Naive B cell (primary cell): ENCODE measurements around the gene SEMA5B. TPM values are rescaled to one million over a fixed set of nuclear protein-coding genes. Genes with fewer than 3 reads are reported as not detected.

Experiments
- ATAC-seq, 2 donors: fragments of 150-1000 bp; cut with Tn5 transposase; 2 replicates each; pipeline ENCODE4 v1.10.0; 2021; ENCODE audit warnings: low read depth in 2 of 2, mild to moderate bottlenecking in 2 of 2, moderate library complexity in 2 of 2
- DNase-seq: peaks from one replicate; pipeline ENCODE4 v3.0.0; 2022
- H3K27ac Mint-ChIP-seq, 6 donors: one replicate each; pipeline ENCODE4 v1.8.0; 2020 to 2022; ENCODE audit warnings: mild to moderate bottlenecking in 6 of 6, mixed read lengths in 6 of 6, moderate library complexity in 5 of 6, inconsistent platforms in 2 of 6
- H3K27me3 Mint-ChIP-seq, 3 donors: one replicate each; pipeline ENCODE4 v1.8.0; 2021 to 2022; ENCODE audit warnings: mixed read lengths in 3 of 3, mild to moderate bottlenecking in 1 of 3
- H3K36me3 Mint-ChIP-seq, 2 donors: one replicate each; pipeline ENCODE4 v1.8.0; 2020 to 2022; ENCODE audit warnings: mixed read lengths in 2 of 2, inconsistent platforms in 1 of 2, mild to moderate bottlenecking in 1 of 2
- H3K4me1 Mint-ChIP-seq, 3 donors: one replicate each; pipeline ENCODE4 v1.8.0; 2020 to 2022; ENCODE audit warnings: mixed read lengths in 3 of 3, inconsistent platforms in 1 of 3, mild to moderate bottlenecking in 1 of 3, moderate library complexity in 1 of 3
- H3K4me3 Mint-ChIP-seq, 8 donors: one replicate each; pipeline ENCODE4 v1.8.0; 2020 to 2022; ENCODE audit warnings: mild to moderate bottlenecking in 8 of 8, mixed read lengths in 8 of 8, moderate library complexity in 8 of 8, inconsistent platforms in 2 of 8
- H3K9me3 Mint-ChIP-seq, 7 donors: one replicate each; pipeline ENCODE4 v1.8.0; 2020 to 2022; ENCODE audit warnings: mixed read lengths in 7 of 7, mild to moderate bottlenecking in 5 of 7, inconsistent platforms in 2 of 7, moderate library complexity in 1 of 7
- polyA plus RNA-seq, 6 donors: library from polyadenylated mRNA; unstranded; fragments of 300-500 nt; fragmentation: Illumina TruSeq; gene quantifications; one replicate each; pipeline ENCODE4 v1.2.3, GENCODE V29; 2021; ENCODE audit warnings: low read depth in 6 of 6

The SEMA5B gene
- polyA plus RNA-seq, 6 donors from 2014 or later, result not detected

DNA sequence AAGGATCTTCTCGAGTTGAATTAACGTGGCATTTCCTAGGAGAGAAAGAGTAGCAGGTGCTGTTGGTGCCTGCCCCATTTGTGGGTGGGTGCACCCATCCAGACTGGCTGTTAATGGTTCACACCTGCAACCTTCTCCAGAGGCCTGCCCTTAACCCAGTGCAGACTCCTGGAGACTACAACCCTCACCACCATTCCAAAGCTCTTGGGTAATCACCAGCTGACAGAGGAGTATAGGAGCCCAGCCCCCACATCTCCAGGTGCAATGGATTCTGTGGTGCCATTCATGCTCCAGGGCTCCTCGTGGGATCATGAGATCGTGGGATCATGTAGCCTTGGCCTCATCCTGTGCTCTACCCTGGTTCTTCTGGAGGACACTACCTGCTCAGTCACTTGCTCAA is 60.2 kb downstream of the SEMA5B start:
- Mint-ChIP-seq H3K9me3 (no peaks in the 10 kb centered on the region), H3K4me1 (no peaks in the 10 kb centered on the region), H3K36me3 (no peaks in the 10 kb centered on the region), H3K27me3 (peaks cover 0 to 7% (median 7%) of the 10 kb centered on the region in 3 donors), H3K4me3 (no peak overlapping the region), H3K27ac (no peak overlapping the region)
- ATAC-seq, result no peak
- DNase-seq, result no peak

DNA sequence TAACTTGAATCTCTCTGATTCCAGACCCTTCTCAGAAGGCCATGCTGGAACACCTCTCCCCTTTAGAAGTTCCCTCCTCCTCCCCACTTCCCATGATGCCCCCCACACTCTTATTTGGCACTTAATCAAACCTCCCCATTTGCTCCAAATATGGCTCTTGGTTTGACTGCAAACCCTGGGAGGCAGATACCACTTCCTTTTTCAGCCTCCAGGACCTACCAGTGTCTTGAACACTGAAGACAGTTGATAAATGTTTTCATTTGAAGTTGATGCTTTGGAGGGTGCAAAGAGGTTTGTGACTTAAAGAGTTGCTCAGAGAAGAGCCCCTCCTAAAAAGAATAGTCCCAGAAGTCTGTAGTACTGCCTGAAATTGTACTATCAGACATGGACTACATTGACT is 61.5 kb downstream of the SEMA5B start:
- Mint-ChIP-seq H3K4me3 (peak overlapping the region in 1 of 8 donors; percentile 56), H3K27me3 (peaks cover 0 to 14% (median 13%) of the 10 kb centered on the region in 3 donors), H3K9me3 (no peaks in the 10 kb centered on the region)

DNA sequence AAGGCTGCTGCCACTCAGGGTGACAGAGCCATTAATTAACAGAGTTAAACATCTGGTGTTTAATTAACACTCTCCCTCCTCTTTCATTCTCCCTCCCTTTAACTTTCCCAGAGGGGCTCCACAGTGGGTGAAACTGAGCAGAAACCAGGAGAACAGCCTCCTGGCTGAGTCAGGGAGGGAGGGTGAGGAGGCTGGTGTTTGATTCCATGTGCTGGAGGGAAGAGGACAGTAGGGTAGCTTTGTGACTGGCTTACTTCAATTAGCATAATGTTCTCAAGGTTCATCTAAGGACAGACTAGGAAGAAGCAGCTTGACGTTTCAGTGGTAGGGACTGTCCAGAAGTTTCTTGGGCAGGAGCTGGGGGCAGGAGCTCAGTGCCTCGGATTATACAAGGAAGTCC is 62.8 kb downstream of the SEMA5B start:
- DNase-seq (no peak), ATAC-seq (no peak)
- H3K9me3 Mint-ChIP-seq, result no peaks in the 10 kb centered on the region
- H3K27ac Mint-ChIP-seq, result no peak overlapping the region
- peaks cover 0 to 14% (median 12%) of the 10 kb centered on the region in 3 donors for H3K27me3 Mint-ChIP-seq
- H3K4me1 Mint-ChIP-seq, result no peaks in the 10 kb centered on the region
- H3K4me3 Mint-ChIP-seq, result no peak overlapping the region
- no peaks in the 10 kb centered on the region for H3K36me3 Mint-ChIP-seq

More for the DNA sequence above, 61.5 kb downstream of the SEMA5B start:
- Mint-ChIP-seq H3K27ac (no peak overlapping the region), H3K4me1 (no peaks in the 10 kb centered on the region), H3K36me3 (no peaks in the 10 kb centered on the region)
- DNase-seq, result no peak
- no peak for ATAC-seq

DNA sequence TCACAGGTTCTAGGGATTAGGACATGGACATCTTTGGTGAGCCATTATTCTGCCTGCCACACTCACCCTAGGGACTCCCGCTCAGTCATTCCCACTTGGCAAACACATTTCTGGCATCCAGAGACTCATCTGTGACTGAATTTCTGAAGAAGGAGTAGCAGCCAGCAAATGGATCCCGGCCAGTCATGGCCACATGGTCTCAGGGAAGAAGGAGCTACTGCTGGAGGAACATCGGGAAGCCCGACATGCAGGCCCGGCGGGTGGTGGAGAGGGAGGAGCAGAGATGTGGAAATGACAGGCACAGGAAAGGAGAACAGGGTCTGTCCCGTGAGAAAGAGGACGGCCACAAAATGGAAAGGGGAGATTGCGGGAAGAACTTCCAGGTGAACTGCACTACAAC is 65.4 kb downstream of the SEMA5B start:
- no peak for DNase-seq
- Mint-ChIP-seq H3K4me1 (no peaks in the 10 kb centered on the region), H3K4me3 (no peak overlapping the region), H3K36me3 (no peaks in the 10 kb centered on the region), H3K27ac (no peak overlapping the region), H3K27me3 (peaks cover 6 to 26% (median 8%) of the 10 kb centered on the region in 3 donors), H3K9me3 (no peaks in the 10 kb centered on the region)
- ATAC-seq, result no peak

DNA sequence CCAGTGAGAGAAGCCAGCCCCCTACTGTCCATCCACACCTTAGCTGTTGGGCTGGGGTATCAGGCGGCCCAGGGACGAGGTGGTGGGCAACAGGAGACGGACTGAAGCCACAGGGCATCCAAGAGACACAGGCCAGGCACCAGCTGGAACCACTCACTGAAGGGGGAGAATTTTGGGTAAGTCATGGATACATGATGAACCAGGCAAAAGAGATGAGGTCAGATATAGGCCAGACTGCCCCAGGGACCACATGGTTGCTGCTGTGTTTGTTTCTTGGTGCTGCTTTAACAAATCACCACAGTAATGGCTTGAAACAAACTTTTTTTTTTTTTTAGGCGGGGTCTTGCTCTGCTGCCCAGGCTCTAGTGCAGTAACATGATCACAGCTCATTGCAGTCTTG is 66.4 kb downstream of the SEMA5B start:
- ATAC-seq, result no peak

DNA sequence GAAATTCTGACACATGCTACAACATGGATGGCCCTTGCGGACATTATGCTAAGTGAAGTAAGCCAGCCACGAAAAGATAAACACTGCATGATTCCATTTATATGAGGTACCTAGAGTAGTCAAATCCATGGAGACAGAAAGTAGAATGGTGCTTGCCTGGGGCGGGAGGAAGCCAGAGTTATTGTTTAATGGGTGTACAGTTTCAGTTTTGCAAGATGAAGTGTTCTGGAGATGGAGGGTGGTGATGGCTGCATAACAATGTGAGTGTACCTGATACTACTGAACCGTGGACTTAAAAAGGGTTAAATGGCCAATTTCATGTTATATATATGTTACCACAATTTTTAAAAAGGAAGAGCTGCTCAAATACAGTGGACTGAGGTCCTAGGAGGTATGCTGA is 66.9 kb downstream of the SEMA5B start:
- ATAC-seq (no peak), DNase-seq (no peak)
- H3K27ac Mint-ChIP-seq, result no peak overlapping the region
- H3K36me3 Mint-ChIP-seq, result no peaks in the 10 kb centered on the region
- H3K4me3 Mint-ChIP-seq, result no peak overlapping the region
- H3K27me3 Mint-ChIP-seq, result peaks cover 10 to 40% (median 12%) of the 10 kb centered on the region in 3 donors
- no peaks in the 10 kb centered on the region for H3K9me3 Mint-ChIP-seq
- H3K4me1 Mint-ChIP-seq, result peaks cover 0 to 3% (median 0%) of the 10 kb centered on the region in 3 donors

More for the DNA sequence above, 66.4 kb downstream of the SEMA5B start:
- H3K4me3 Mint-ChIP-seq, result no peak overlapping the region
- no peak overlapping the region for H3K27ac Mint-ChIP-seq
- H3K27me3 Mint-ChIP-seq, result peaks cover 10 to 36% (median 12%) of the 10 kb centered on the region in 3 donors
- H3K9me3 Mint-ChIP-seq, result no peaks in the 10 kb centered on the region
- no peaks in the 10 kb centered on the region for H3K36me3 Mint-ChIP-seq
- no peak for DNase-seq
- peaks cover 0 to 3% (median 0%) of the 10 kb centered on the region in 3 donors for H3K4me1 Mint-ChIP-seq

DNA sequence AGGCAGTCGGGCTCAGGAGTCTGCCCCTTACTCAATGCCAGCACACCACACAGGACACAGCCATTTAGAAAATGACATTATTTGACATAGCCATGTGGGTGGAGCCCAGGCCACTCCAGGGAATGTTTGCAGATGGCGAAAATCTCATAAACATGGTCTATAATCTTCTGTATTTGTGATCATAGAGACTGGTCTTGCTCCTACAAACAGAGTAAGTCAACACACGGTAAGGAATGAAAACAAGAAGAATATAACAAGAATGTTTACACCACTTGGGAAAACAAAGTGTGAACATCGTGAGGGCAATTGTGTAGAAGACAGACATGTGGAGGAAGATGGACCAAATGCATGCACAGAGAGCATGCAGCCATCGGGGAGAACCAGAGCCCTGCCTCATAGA is 68.2 kb downstream of the SEMA5B start:
- Mint-ChIP-seq H3K9me3 (no peaks in the 10 kb centered on the region), H3K4me1 (peaks cover 0 to 3% (median 0%) of the 10 kb centered on the region in 3 donors), H3K27me3 (peaks cover 10 to 38% (median 12%) of the 10 kb centered on the region in 3 donors), H3K36me3 (no peaks in the 10 kb centered on the region), H3K4me3 (no peak overlapping the region), H3K27ac (no peak overlapping the region)
- ATAC-seq (no peak), DNase-seq (no peak)

DNA sequence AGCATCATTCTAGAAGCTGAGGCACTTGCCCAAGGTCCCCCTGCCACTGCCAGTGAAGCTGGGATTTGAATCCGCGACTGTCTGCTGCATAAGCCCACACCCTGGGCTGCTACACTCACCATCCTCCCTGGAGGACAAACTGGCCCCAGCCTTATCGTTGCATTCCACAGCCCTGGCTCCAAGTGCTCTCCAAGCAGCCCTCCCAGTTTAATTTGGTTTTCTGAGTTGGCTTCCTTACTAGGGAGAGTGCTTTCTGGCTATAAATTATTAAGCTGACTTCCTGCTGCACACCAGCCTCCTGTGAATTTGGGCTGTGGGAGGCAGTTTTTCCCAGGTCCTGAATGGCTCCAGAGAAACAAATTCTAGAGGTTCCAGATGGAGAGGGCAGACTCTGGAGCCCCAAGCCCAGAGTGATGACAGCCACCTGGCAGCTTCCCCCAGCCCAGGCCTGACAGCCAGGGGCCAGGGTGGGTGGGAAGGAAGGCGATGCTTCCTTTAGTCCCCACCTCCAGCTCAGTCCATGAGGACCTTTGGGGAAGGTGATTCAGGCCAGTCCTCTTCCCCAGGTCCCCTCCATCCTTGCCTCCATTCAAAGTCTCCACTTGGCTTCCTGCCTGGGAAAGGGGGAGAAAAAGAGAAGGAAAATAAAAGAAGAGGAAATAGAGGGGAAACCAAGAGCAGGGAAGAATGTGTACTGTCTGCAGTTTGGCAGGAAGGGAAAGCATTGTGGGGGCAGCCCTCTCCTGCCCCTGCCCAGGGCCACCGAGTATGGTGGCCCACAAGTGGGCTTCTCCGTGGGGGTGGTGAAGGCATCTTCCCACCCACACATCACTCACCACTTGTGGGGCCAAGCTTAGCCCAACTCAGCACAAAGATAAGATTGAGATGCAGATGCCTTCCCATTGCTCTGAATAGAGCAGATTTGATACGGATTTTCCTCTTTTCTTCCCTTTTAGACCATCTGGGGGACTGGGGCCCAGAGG is 69.6 kb downstream of the SEMA5B start:
- ATAC-seq (no peak), DNase-seq (no peak)
- Mint-ChIP-seq H3K4me3 (no peak overlapping the region), H3K36me3 (no peaks in the 10 kb centered on the region), H3K27ac (no peak overlapping the region), H3K27me3 (peaks cover 10 to 34% (median 12%) of the 10 kb centered on the region in 3 donors), H3K9me3 (no peaks in the 10 kb centered on the region), H3K4me1 (peaks cover 0 to 3% (median 0%) of the 10 kb centered on the region in 3 donors)

DNA sequence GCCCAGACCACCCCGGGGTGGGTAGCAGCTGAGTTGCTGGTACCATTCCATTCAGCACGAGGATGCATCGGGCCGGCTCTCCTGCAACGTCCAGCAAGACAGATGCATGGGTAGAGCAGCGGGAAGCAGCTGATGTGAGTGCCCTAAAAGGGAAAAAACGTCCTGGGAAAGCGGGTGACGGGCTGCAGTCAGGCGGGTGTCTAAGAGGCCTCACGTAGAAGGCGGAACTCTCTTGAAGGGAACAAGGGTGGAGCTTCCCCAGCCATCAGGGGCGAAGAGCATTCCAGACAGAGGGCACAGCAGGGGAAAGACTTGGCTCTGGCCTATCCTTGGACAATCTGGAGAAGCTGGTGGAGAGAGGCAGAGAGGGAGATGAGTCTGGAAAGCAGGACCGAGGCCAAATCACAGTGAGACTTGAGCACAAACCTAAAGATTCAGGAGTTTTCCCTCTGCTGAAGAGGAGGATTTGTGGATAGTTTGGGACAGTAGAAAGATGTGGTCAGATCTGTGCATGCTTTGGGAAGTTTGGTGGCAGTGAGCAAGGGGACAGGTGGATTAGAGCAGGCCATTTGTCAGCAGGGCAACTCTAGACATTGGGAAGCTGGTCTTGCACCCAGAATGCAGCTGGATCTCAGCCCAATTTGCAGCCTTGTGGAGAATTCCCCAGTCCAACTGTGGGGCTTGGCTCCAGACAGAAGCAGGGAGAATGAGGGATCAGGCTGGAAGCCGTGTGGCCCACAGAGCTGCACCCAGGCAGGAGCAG is 70.7 kb downstream of the SEMA5B start:
- Mint-ChIP-seq H3K9me3 (no peaks in the 10 kb centered on the region), H3K27ac (no peak overlapping the region), H3K36me3 (no peaks in the 10 kb centered on the region), H3K27me3 (peaks cover 7 to 28% (median 10%) of the 10 kb centered on the region in 3 donors), H3K4me1 (peaks cover 0 to 11% (median 7%) of the 10 kb centered on the region in 3 donors), H3K4me3 (no peak overlapping the region)
- DNase-seq, result no peak
- no peak for ATAC-seq

DNA sequence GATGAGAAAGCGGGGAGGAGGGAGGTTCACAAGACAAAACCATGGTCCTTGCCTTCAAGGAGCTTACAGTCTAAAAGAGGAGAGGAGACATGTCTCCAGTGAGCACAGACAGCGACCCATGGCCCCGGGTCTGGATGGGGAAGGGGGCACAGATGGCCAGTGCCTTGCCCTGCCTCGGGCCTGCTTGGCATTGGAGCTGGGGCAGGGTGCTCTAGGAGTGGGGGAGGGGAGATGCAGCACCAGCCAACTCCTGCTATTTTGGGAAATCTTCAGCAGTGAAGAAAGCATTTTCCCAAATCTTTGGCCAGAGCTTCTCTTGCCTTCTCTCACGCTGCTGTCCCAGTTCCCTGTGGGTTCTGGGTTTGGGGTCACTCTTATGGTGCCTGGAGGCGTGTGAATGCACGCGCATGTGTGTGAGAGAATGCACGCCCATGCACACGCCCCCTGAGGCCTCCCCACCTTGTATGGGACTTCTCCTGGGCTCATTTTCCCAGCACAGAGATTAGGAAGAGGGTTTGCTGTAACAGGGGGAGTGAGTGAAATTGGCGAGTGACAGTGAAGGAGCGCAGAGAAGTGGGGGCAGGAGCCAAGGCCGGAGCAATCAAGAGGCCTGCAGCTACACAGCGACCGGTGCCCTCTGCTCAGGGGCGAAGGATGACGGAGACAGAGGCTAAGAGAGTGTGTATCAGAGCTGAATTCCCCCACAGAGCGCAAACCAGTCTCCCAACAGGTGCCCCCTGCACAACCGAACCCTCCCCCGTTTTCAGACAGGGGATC is 71.5 kb downstream of the SEMA5B start:
- Mint-ChIP-seq H3K9me3 (peaks cover 0 to 4% (median 0%) of the 10 kb centered on the region in 7 donors), H3K27me3 (peaks cover 5 to 26% (median 10%) of the 10 kb centered on the region in 3 donors), H3K27ac (no peak overlapping the region)

DNA sequence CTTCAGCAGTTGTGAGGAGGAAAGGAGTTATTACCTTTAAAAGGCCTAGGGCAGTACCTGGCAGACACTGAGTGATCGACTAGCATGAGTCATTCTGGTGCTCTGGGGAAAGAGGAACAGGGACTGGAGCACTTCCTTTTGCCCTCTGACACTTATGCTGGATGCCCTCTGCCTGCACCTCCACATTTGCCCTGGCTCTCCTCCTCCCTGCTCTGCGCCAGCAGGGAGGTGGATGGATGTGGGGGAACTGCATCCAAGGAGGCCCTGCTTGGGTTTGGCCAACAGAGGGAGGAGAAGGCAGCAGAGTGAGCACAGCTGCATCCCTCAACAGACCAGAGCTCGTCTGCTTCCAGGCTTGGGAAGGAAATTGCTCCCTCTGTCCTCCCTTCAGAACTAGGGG is 75.0 kb downstream of the SEMA5B start:
- Mint-ChIP-seq H3K4me3 (no peak overlapping the region), H3K36me3 (no peaks in the 10 kb centered on the region), H3K27ac (peak overlapping the region in 1 of 6 donors; percentile 60), H3K27me3 (peaks cover 5 to 15% (median 5%) of the 10 kb centered on the region in 3 donors), H3K9me3 (peaks cover 0 to 4% (median 0%) of the 10 kb centered on the region in 7 donors), H3K4me1 (peaks cover 0 to 11% (median 7%) of the 10 kb centered on the region in 3 donors)
- DNase-seq, result no peak
- peak; percentile 37 to 59 for ATAC-seq

More for the DNA sequence above, 71.5 kb downstream of the SEMA5B start:
- DNase-seq (no peak), ATAC-seq (no peak)
- Mint-ChIP-seq H3K36me3 (no peaks in the 10 kb centered on the region), H3K4me1 (peaks cover 0 to 11% (median 7%) of the 10 kb centered on the region in 3 donors), H3K4me3 (no peak overlapping the region)

DNA sequence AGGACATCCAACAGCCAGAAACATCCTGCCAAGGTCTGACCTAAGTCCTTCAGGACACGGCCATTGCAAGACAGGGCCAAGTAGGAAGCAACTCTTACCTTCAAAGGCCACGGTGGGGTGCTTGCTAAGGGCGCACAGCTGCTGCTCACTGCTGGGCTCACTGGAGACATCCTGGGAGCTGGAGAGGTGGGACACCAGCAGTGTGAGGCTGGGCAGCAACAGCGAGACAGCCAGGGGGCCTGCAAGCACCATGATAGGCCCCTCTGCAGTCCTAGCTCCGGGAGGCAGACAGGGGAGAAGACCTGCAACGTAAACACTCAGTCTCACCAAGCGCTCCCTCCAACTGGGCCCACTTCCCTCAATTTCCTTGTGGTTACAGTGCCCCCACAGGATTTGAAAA is 79.2 kb downstream of the SEMA5B start:
- peaks cover 8 to 31% (median 11%) of the 10 kb centered on the region in 3 donors for H3K4me1 Mint-ChIP-seq
- H3K27me3 Mint-ChIP-seq, result no peaks in the 10 kb centered on the region
- no peaks in the 10 kb centered on the region for H3K36me3 Mint-ChIP-seq
- DNase-seq, result no peak
- peaks cover 0 to 4% (median 0%) of the 10 kb centered on the region in 7 donors for H3K9me3 Mint-ChIP-seq
- ATAC-seq, result no peak
- H3K27ac Mint-ChIP-seq, result no peak overlapping the region
- H3K4me3 Mint-ChIP-seq, result no peak overlapping the region

DNA sequence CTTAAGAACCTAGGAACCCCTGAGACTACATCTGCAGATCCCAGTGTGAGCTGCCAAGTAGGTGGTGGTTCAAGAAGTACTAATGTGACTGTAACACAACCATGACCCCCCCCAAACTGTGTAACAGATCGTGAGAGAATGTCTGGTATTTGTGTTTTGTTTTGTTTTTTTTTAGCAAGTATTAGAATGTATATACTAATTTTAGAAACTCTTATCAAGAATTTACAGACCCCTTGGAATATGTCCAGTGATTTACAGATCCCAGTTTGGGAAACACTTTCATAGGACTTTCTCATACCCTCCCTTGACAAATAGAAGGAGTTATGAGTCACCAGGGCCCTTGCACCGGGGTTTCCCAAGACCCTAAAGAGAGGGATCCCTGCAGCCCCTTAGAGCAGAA is 79.8 kb downstream of the SEMA5B start:
- no peak overlapping the region for H3K4me3 Mint-ChIP-seq
- no peaks in the 10 kb centered on the region for H3K27me3 Mint-ChIP-seq
- H3K36me3 Mint-ChIP-seq, result no peaks in the 10 kb centered on the region
- no peak overlapping the region for H3K27ac Mint-ChIP-seq
- peaks cover 0 to 4% (median 0%) of the 10 kb centered on the region in 7 donors for H3K9me3 Mint-ChIP-seq
- peaks cover 11 to 33% (median 11%) of the 10 kb centered on the region in 3 donors for H3K4me1 Mint-ChIP-seq
- ATAC-seq (no peak), DNase-seq (no peak)
